CD4-positive, alpha-beta T cell (primary cell): ENCODE data around the gene TRPM4. TPM values are rescaled to one million over a fixed set of nuclear protein-coding genes. Genes with fewer than 3 reads are reported as not detected.

Experiments
- ATAC-seq: fragments of 200-7000 bp; cut with Tn5 transposase; one replicate; pipeline ENCODE4 v1.10.0; 2022; ENCODE audit warnings: mild to moderate bottlenecking; ENCODE audit not compliant: poor library complexity
- CTCF ChIA-PET: fragments of 350-600 bp; sonication (Branson Sonifier 250); formaldehyde crosslinking; loops from one replicate; lab custom pipeline; 2021; ENCODE audit warnings: antibody characterized with exemption, inconsistent platforms; lab: Charles Lee
- POLR2A ChIA-PET: fragments of 350-600 bp; sonication (Branson Sonifier 250); formaldehyde crosslinking; loops from one replicate; lab custom pipeline; 2021; ENCODE audit warnings: antibody characterized with exemption, inconsistent platforms; lab: Charles Lee
- DNase-seq, 14 experiments: peaks; one replicate each; pipeline ENCODE4 v3.0.0-alpha.2; 2013 to 2020; ENCODE audit warnings: mixed read lengths in 2 of 14
- H3K27ac ChIP-seq, 2 donors: one replicate each; pipeline versions ENCODE4 v1.5.1 to v1.7.0; 2013; ENCODE audit warnings: low read length in 2 of 2, low read depth in 1 of 2, mild to moderate bottlenecking in 1 of 2
- H3K27me3 ChIP-seq, 2 experiments: 1 replicate in 1 of 2; 2 replicates in 1 of 2; pipeline versions ENCODE4 v1.6.1 to v1.7.0; 2013; ENCODE audit warnings: low read length in 2 of 2, control low read depth in 1 of 2, mild to moderate bottlenecking in 1 of 2, moderate library complexity in 1 of 2; ENCODE audit not compliant: insufficient read depth in 2 of 2, control insufficient read depth in 1 of 2
- H3K36me3 ChIP-seq: one replicate; pipeline ENCODE4 v1.6.1; 2013; ENCODE audit warnings: low read length, control low read depth; ENCODE audit not compliant: insufficient read depth
- H3K4me1 ChIP-seq: one replicate; pipeline ENCODE4 v1.6.1; 2013; ENCODE audit warnings: low read length, control low read depth; ENCODE audit not compliant: insufficient read depth
- H3K4me3 ChIP-seq: one replicate; pipeline ENCODE4 v1.5.1; 2013; ENCODE audit warnings: mild to moderate bottlenecking, low read length, moderate library complexity
- H3K9me3 ChIP-seq, 2 experiments: 1 replicate in 1 of 2; 2 replicates in 1 of 2; pipeline versions ENCODE4 v1.6.1 to v1.7.0; 2013; ENCODE audit warnings: low read length in 2 of 2, mild to moderate bottlenecking in 2 of 2, control low read depth in 1 of 2, moderate library complexity in 1 of 2; ENCODE audit not compliant: control insufficient read depth in 1 of 2, insufficient read depth in 1 of 2
- H3K27ac Mint-ChIP-seq: one replicate; pipeline ENCODE4 v1.8.0; 2020; ENCODE audit warnings: mixed read lengths
- H3K27me3 Mint-ChIP-seq: one replicate; pipeline ENCODE4 v1.8.0; 2021; ENCODE audit warnings: mixed read lengths
- H3K36me3 Mint-ChIP-seq: one replicate; pipeline ENCODE4 v1.8.0; 2021; ENCODE audit warnings: low read depth, mixed read lengths
- H3K4me1 Mint-ChIP-seq: one replicate; pipeline ENCODE4 v1.8.0; 2021; ENCODE audit warnings: low read depth, mixed read lengths
- H3K4me3 Mint-ChIP-seq: one replicate; pipeline ENCODE4 v1.8.0; 2020; ENCODE audit warnings: mild to moderate bottlenecking, mixed read lengths
- H3K9me3 Mint-ChIP-seq: one replicate; pipeline ENCODE4 v1.8.0; 2020; ENCODE audit warnings: mixed read lengths
- CTCF ChIP-seq: fragments of 200-600 bp; IDR thresholded peaks from one replicate; pipeline ENCODE4 v1.8.0; 2022; ENCODE audit warnings: antibody characterized with exemption, mild to moderate bottlenecking
- intact Hi-C, 2 experiments: fragments of 100-400 bp; cut with DNase I in 1 of 2; cut with micrococcal nuclease in 1 of 2; formaldehyde crosslinking; loops; one replicate each; pipeline versions ENCODE4 v1.15.1 to v1.9.0; 2023 to 2025; cut with DNase I, micrococcal nuclease
- total RNA-seq, 174 experiments: library from RNA in 2 of 174; stranded (reverse) in 2 of 174; gene quantifications; one replicate each; pipeline ENCODE4 v1.2.3 and lab custom pipeline; 2021 to 2026

The TRPM4 gene
- total RNA-seq, 2 experiments from 2014 or later, result not detected

GRCh38 chr19:49114630-49115363 is 42.8 kb upstream of the TRPM4 start:
- Mint-ChIP-seq H3K27ac (no peak overlapping the region), H3K36me3 (peaks cover 4% of the 10 kb centered on the region), H3K4me3 (peak overlapping the region; percentile 83), H3K27me3 (no peaks in the 10 kb centered on the region), H3K9me3 (no peaks in the 10 kb centered on the region), H3K4me1 (peaks cover 40% of the 10 kb centered on the region)
- no peaks in the 10 kb centered on the region for H3K9me3 ChIP-seq
- intact Hi-C loops, result loop anchor here (1.0 to 10.0 kb wide), 5 partner anchors 14 to 640 kb away; partner anchors contain the start of gene DBP (in 1 of the 2)
- DNase-seq, result peak in 12 of 14 experiments; percentile 19 to 76 (median 52)
- TF ChIP-seq CTCF, result no peak
- CTCF ChIA-PET, result interaction anchor here (0.6 to 2.4 kb wide), 21 partner anchors 10 to 466 kb away, joined by 3 to 43 read pairs (median 5); partner anchors contain the start of genes CGB7, PRRG2 and RUVBL2
- no peaks in the 10 kb centered on the region for H3K27me3 ChIP-seq
- ATAC-seq, result no peak
- H3K4me1 ChIP-seq, result peaks cover 42% of the 10 kb centered on the region
- peak overlapping the region; percentile 69 for H3K4me3 ChIP-seq
- POLR2A ChIA-PET, result interaction anchor here (0.9 to 2.4 kb wide), 9 partner anchors 9 to 762 kb away, joined by 3 to 13 read pairs (median 4); partner anchors contain the start of genes AKT1S1, GYS1 and RUVBL2
- no peak overlapping the region for H3K27ac ChIP-seq
- H3K36me3 ChIP-seq, result no peaks in the 10 kb centered on the region

DNA sequence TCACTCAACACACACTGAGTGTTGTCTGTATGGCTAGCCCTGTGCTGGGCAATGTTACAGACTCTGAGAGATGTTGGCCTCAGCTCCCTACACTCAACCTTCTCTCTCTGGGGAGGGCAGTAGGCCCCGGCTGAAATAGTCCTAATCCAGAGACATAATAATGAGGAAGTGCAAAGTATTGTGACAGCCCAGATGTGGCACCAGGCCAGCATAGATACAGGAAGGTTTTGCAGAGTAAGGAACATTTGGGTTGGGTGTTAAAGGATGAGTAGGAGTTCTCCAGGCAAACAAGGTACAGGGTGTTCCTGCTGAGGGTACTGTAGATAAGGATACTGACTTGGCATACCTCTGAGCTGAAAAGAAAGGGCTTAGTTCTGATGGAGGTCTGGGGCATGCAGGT is 41.0 kb upstream of the TRPM4 start:
- CTCF ChIA-PET, result interaction anchor here (0.7 to 2.3 kb wide), 3 partner anchors 10 to 913 kb away, joined by 3 to 9 read pairs (median 7); no protein-coding TSS in a partner anchor
- peaks cover 52% of the 10 kb centered on the region for H3K4me1 ChIP-seq
- Mint-ChIP-seq H3K27me3 (no peaks in the 10 kb centered on the region), H3K27ac (no peak overlapping the region), H3K9me3 (no peaks in the 10 kb centered on the region), H3K4me3 (peak overlapping the region; percentile 92), H3K36me3 (peaks cover 4% of the 10 kb centered on the region), H3K4me1 (peaks cover 48% of the 10 kb centered on the region)
- DNase-seq (no peak), ATAC-seq (no peak)
- H3K27me3 ChIP-seq, result no peaks in the 10 kb centered on the region
- intact Hi-C loops, result loop anchor here in 1 of 2 experiments (5.0 to 10.0 kb wide), 2 partner anchors 479 to 642 kb away; partner anchors contain the start of gene DBP
- TF ChIP-seq CTCF, result no peak
- POLR2A ChIA-PET, result interaction anchor here (0.7 to 1.4 kb wide), 2 partner anchors 123 to 377 kb away, joined by 3 to 5 read pairs; partner anchors contain the start of genes GYS1 and RUVBL2
- no peaks in the 10 kb centered on the region for H3K9me3 ChIP-seq
- H3K27ac ChIP-seq, result no peak overlapping the region
- no peaks in the 10 kb centered on the region for H3K36me3 ChIP-seq
- H3K4me3 ChIP-seq, result no peak overlapping the region

- peak overlapping the region; percentile 92 for H3K4me3 Mint-ChIP-seq
- H3K27ac Mint-ChIP-seq, result peak overlapping the region; percentile 82
- Histone ChIP-seq H3K9me3 (no peaks in the 10 kb centered on the region), H3K36me3 (no peaks in the 10 kb centered on the region), H3K27me3 (no peaks in the 10 kb centered on the region), H3K27ac (peak overlapping the region; percentile 89 to 92), H3K4me3 (peak overlapping the region; percentile 69), H3K4me1 (peaks cover 52% of the 10 kb centered on the region)
- CTCF ChIA-PET, result interaction anchor here (1.2 to 2.3 kb wide), 4 partner anchors 10 to 28 kb away, joined by 3 to 9 read pairs (median 7); no protein-coding TSS in a partner anchor
- no peak for ATAC-seq
- TF ChIP-seq CTCF, result no peak
- H3K9me3 Mint-ChIP-seq, result no peaks in the 10 kb centered on the region
- peak in 1 of 14 experiments; percentile 50 for DNase-seq
- peaks cover 48% of the 10 kb centered on the region for H3K4me1 Mint-ChIP-seq
- peaks cover 4% of the 10 kb centered on the region for H3K36me3 Mint-ChIP-seq
- no peaks in the 10 kb centered on the region for H3K27me3 Mint-ChIP-seq
- intact Hi-C loops, result loop anchor here in 1 of 2 experiments (5.0 to 10.0 kb wide), 2 partner anchors 481 to 643 kb away; partner anchors contain the start of gene DBP
- POLR2A ChIA-PET, result interaction anchor here (0.8 to 1.4 kb wide), 2 partner anchors 11 to 124 kb away, joined by 3 to 5 read pairs; partner anchors contain the start of genes GYS1 and RUVBL2
Measured at GRCh38 chr19:49117677-49118564, 39.7 kb upstream of the TRPM4 start.
